ENCODE results near the gene CNTN4.
"Not testable (repeated sequence)": the region's sequence is repeated elsewhere in the genome, so short reads cannot be mapped to it uniquely, and the experiment has no call there.

Gene CNTN4

GRCh38 chr3:2517500-2518172, 419.0 kb downstream of the CNTN4 start:
- DNase-seq (ENCODE audit: low spot score) = no peak

- DNase-seq (ENCODE audit: low spot score) = no peak
These were observed 424.7 kb downstream of the CNTN4 start for GRCh38 chr3:2523281-2523836.

DNA sequence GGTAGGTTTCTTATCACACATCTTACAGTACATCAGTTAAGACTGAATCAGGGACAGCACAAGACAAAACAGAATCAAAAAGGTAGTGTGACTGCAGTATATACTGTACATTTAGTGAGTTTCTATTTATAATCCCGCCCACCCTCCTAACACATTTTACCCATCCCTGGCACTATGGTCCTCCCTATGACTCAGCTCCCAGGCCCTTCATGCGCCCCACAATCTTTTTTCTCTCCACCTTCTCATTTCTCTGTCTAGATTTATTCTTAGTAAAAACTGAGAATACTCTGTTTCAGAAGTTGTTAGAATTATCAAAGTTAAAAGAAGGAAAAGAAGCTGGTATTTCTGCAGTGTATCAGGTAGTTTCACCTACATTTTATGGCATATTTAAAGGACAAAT, 427.3 kb downstream of the CNTN4 start:
- no peak for DNase-seq (ENCODE audit: low spot score)

GRCh38 chr3:2526926-2527325, 428.3 kb downstream of the CNTN4 start:
- DNase-seq (ENCODE audit: low spot score) = no peak

DNA sequence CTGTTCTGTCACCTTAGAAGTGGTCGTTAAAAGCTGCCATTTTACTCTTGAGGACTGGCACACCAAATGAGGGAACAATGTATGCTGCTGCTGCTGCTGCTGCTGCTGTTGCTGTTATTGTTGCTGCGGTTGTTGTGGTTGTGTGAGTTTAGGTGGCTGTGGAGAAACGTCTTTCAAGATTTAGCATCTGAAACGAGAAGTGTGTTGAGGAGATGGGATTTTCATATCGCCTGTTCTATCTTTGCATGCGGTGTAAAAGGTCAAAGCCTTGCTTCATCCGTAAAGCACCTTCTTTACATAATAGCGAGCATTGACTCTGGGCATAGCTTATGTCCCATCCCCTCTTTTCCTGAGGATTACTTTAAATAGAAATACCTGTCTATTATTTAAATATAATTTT, 428.7 kb downstream of the CNTN4 start:
- not testable (repeated sequence) for DNase-seq (ENCODE audit: low spot score)

DNA sequence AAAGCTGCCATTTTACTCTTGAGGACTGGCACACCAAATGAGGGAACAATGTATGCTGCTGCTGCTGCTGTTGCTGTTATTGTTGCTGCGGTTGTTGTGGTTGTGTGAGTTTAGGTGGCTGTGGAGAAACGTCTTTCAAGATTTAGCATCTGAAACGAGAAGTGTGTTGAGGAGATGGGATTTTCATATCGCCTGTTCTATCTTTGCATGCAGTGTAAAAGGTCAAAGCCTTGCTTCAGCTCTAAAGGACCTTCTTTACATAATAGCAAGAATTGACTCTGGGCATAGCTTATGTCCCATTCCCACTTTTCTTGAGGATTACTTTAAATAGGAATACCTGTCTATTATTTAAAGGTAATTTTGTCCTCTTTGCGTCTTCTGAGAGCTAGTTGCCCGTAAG, 436.1 kb downstream of the CNTN4 start:
- not testable (repeated sequence) for DNase-seq (ENCODE audit: low spot score)

- DNase-seq (ENCODE audit: low spot score) = no peak
These were observed 436.5 kb downstream of the CNTN4 start for GRCh38 chr3:2535206-2535605.

DNA sequence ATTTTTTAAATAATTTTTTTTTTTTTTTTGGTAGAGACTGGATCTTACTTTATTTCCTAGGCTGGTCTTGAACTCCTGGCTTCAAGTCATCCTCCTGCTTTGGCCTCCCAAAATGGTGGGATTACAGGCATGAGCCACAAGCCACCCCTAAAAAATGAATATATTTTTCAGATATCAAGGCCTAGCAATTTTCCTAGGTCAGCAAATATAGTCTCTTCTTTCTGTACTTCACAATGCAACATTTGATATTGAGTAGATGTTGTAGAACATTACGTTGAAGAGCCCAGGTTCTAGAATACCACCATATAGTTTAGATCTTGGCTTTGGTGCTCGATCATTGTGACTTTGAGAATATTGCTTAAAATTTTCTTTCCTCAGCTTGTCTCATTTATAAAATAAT, 437.9 kb downstream of the CNTN4 start:
- DNase-seq (ENCODE audit: low spot score) = no peak

GRCh38 chr3:2540115-2540514, 441.4 kb downstream of the CNTN4 start:
- no peak for DNase-seq (ENCODE audit: low spot score)

DNA sequence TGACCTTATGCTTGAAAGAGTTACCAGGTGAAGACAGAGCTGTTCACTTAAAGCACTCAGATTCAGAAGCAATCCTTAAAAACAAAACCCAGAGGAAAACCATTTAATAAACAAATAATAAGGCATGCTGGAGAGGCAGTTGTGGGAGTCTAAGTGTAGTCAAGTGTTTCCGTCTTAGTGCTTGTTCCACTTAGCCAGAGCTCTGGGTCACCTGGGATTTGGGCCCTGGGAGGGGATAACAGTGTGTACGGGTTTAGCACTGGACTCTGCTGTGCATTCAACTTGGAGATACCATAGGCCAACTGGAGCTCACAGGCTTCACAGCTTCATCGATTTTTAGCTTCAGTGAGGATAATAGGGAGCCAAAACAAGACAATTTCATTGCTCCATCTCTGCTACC, 444.6 kb downstream of the CNTN4 start:
- DNase-seq (ENCODE audit: low spot score) = no peak

DNA sequence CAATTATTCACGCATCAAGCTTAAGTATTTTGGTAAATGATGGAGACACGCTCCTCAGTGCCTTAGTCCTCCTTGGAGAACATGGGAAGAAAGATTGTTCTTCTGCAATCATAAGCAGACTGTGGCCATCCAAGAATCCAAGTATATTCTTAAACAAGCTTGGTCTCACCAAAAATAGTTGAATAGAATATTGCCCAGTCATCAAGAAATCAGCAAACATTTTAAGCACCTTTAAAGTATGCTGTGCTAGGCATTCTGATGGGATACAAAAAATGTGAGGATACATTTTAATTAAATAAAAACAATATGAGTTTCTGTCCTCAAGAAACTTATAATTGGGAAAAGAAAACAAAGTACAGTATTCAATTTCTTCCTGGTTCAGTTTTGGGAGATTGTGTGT, 445.5 kb downstream of the CNTN4 start:
- DNase-seq (ENCODE audit: low spot score) = no peak

- DNase-seq (ENCODE audit: low spot score) = no peak
These were observed 446.1 kb downstream of the CNTN4 start for GRCh38 chr3:2544718-2545117.

DNA sequence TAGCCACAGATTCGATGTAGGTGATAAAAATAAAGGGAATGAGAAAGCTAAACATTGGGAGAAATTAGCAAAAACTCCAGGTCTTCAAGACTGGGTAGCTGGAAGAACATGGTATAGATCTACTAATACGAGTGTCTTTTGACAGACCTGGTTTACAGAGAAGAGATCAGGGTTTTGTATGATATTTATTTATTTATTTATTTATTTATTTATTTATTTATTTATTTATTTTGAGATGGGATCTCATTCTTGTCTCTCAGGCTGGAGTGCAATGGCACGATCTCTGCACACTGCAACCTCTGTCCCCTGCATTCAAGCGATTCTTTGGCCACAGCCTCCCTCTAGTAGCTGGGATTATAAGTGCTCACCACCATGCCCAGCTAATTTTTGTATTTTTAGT, 448.4 kb downstream of the CNTN4 start:
- DNase-seq (ENCODE audit: low spot score) = no peak

GRCh38 chr3:2554656-2555055, 456.0 kb downstream of the CNTN4 start:
- DNase-seq (ENCODE audit: low spot score) = no peak

DNA sequence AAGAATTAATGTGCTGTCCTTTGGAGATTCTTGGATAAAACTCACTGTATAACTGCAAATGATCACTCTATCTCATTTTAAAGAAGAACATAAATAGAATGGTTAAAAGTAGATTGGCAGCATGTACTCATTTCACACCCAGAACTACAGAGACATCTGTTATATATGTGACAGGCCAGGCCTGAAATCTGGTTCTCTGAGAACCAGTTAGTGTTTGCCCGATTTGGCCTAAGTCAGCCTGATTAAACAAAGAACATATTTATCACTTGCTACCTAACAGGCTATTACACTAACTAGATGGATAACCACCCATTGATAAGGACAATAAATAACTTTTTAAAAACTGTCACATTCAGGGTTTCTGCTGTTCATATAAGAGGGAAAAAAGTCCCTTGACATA, 460.1 kb downstream of the CNTN4 start:
- DNase-seq (ENCODE audit: low spot score) = no peak

- DNase-seq (ENCODE audit: low spot score) = no peak
These were observed 468.8 kb downstream of the CNTN4 start for GRCh38 chr3:2567451-2567850.

- DNase-seq (ENCODE audit: low spot score) = no peak
These were observed 469.5 kb downstream of the CNTN4 start for GRCh38 chr3:2568156-2568555.

- no peak for DNase-seq (ENCODE audit: low spot score)
These were observed 470.3 kb downstream of the CNTN4 start for GRCh38 chr3:2568929-2569328.

DNA sequence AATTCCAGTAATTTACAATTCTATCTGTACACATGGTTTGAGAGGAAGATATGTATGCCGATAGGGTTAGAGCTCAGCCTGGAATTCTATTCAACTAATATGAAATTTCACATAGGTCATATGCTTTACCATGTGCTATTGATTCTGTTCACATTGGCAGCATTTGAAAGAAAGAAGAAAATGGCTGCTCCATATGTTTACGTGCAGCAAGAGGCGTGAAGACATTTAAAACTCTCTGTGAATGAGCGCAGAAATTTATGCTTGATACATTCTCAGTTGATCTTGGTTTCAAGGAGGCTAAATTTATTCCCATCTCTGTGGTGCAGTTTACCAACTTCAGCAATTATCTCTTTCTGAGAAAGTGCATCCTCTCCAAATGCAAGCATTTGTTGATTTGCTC, 478.9 kb downstream of the CNTN4 start:
- DNase-seq (ENCODE audit: low spot score) = no peak

DNA sequence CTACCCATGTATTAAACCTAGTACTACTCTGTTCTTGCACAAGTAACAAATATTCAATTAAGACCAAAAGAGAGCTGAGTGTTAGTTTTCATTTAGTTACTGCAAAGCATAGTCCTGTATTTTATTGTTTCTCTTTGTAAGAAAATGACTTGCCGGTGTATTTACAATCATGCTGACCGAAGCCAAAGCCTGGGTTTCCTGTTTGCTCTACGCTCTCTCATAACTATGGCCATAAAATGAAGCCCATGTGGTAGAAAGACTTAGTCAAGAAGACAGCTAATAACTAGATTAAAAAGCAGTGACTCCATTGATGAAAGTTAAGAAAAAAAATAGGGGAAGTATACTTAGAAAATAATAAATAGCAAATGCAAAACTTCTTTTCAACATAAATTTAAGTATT, 479.9 kb downstream of the CNTN4 start:
- DNase-seq (ENCODE audit: low spot score) = no peak

- DNase-seq (ENCODE audit: low spot score) = no peak
These were observed 480.5 kb downstream of the CNTN4 start for GRCh38 chr3:2579206-2579605.

DNA sequence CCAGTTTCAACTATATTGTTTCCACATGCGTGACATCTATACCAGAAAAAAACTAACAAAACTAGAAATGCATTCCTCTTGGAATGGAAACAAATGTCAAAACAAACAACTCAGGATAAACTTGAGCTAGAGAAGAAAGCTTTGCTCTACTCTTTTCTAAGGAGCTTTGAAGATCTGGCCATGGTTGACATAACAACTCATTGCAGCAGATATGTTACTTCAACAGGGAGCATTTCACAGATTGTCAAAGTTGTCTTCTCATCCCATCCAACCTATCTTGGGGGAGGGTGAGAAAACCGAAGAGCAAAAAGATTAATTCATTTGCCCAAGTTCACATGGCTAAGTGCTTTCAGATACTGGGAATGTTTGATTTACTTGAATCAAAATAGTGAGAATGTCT, 484.4 kb downstream of the CNTN4 start:
- no peak for DNase-seq (ENCODE audit: low spot score)

DNA sequence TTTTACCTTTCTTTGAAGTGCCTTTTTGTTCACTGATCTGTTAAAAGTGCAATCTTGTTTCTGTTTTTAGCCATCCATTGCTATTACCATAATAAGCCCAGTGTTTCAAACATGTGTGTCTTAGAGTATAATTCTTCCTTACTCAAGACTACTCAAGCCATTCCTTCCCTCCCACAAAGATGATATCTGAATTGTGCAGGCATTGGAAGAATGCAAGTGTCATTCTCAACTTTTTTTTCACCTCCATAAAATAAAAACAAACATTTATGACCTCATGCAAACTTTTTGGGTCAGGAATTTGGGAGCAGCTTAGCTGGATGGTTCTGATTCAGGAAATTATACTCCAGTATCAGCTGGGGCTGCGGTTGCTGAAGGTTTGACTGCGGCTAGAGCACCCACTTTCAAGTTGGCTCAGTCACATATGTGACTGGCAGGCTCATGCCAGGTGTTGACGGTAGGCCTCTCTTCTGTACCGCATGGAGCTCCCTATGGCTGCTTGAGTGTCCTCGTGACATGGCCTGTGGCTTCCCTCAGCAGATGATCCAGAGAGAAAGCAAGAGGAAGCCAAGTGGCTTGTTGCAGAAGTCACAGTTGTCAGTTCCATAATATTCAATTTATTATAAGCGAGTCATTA, 490.8 kb downstream of the CNTN4 start:
- no peak for DNase-seq (ENCODE audit: low spot score)

GRCh38 chr3:2595486-2595885, 496.8 kb downstream of the CNTN4 start:
- DNase-seq (ENCODE audit: low spot score) = no peak
